Measurements from ENCODE around the gene TPRG1L.

The TPRG1L gene

DNA sequence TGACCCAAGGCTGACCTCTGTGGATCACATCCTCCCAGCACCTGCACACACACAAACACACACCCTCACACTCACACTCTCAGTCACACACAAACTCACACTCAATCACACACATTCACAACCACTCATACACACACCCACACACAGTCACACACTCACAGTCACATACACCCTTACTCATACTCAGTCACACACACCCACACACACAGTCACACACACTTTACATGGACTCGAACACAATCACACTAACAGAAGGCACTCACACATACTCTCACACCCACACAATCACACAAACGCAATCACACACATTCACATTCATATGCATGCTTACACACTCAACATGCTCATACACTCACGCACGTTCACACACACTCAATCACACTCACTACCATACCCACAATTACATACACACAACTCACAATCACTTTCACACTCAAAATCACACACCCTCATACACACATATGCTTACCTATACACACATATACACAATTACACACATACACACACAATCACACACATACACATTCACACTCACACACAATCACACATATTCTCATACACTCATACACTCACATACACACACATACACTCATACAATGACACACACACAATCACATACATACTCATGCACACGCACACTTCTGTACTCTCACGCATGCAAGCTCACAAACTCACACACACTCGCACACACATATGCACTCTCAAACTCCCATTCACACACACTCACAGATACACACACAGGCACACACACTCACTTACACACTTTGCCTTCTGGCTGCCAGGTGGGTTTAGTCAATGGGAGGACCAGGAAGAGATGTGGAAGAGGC is 19.6 kb upstream of the TPRG1L start:
- no peak for DNase-seq (ENCODE audit: low read depth in 1 of 2, low spot score in 1 of 2)
- Histone ChIP-seq H3K27me3 (ENCODE audit: insufficient read depth, poor library complexity, severe bottlenecking) (no peaks in the 10 kb centered on the region), H3K4me3 (replicated peaks; ENCODE audit: insufficient read depth, low read length) (no peak overlapping the region), H3K27ac (replicated peaks) (no peak overlapping the region)
- TF ChIP-seq SPI1 (IDR thresholded peaks at IDR 0.05; ENCODE audit: borderline replicate concordance, low read depth) (no peak), GABPA (IDR thresholded peaks at IDR 0.05; ENCODE audit: low read depth) (no peak), POLR2AphosphoS5 (IDR thresholded peaks at IDR 0.05; ENCODE audit: low read depth) (no peak)
- TF ChIP-seq, protein P1, sequence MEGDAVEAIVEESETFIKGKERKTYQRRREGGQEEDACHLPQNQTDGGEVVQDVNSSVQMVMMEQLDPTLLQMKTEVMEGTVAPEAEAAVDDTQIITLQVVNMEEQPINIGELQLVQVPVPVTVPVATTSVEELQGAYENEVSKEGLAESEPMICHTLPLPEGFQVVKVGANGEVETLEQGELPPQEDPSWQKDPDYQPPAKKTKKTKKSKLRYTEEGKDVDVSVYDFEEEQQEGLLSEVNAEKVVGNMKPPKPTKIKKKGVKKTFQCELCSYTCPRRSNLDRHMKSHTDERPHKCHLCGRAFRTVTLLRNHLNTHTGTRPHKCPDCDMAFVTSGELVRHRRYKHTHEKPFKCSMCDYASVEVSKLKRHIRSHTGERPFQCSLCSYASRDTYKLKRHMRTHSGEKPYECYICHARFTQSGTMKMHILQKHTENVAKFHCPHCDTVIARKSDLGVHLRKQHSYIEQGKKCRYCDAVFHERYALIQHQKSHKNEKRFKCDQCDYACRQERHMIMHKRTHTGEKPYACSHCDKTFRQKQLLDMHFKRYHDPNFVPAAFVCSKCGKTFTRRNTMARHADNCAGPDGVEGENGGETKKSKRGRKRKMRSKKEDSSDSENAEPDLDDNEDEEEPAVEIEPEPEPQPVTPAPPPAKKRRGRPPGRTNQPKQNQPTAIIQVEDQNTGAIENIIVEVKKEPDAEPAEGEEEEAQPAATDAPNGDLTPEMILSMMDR (IDR thresholded peaks at IDR 0.05; ENCODE audit: insufficient read depth, low read length): no peak
- TF ChIP-seq, protein P2, sequence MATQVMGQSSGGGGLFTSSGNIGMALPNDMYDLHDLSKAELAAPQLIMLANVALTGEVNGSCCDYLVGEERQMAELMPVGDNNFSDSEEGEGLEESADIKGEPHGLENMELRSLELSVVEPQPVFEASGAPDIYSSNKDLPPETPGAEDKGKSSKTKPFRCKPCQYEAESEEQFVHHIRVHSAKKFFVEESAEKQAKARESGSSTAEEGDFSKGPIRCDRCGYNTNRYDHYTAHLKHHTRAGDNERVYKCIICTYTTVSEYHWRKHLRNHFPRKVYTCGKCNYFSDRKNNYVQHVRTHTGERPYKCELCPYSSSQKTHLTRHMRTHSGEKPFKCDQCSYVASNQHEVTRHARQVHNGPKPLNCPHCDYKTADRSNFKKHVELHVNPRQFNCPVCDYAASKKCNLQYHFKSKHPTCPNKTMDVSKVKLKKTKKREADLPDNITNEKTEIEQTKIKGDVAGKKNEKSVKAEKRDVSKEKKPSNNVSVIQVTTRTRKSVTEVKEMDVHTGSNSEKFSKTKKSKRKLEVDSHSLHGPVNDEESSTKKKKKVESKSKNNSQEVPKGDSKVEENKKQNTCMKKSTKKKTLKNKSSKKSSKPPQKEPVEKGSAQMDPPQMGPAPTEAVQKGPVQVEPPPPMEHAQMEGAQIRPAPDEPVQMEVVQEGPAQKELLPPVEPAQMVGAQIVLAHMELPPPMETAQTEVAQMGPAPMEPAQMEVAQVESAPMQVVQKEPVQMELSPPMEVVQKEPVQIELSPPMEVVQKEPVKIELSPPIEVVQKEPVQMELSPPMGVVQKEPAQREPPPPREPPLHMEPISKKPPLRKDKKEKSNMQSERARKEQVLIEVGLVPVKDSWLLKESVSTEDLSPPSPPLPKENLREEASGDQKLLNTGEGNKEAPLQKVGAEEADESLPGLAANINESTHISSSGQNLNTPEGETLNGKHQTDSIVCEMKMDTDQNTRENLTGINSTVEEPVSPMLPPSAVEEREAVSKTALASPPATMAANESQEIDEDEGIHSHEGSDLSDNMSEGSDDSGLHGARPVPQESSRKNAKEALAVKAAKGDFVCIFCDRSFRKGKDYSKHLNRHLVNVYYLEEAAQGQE (IDR thresholded peaks at IDR 0.05; ENCODE audit: insufficient replicate concordance, low read depth): no peak

DNA sequence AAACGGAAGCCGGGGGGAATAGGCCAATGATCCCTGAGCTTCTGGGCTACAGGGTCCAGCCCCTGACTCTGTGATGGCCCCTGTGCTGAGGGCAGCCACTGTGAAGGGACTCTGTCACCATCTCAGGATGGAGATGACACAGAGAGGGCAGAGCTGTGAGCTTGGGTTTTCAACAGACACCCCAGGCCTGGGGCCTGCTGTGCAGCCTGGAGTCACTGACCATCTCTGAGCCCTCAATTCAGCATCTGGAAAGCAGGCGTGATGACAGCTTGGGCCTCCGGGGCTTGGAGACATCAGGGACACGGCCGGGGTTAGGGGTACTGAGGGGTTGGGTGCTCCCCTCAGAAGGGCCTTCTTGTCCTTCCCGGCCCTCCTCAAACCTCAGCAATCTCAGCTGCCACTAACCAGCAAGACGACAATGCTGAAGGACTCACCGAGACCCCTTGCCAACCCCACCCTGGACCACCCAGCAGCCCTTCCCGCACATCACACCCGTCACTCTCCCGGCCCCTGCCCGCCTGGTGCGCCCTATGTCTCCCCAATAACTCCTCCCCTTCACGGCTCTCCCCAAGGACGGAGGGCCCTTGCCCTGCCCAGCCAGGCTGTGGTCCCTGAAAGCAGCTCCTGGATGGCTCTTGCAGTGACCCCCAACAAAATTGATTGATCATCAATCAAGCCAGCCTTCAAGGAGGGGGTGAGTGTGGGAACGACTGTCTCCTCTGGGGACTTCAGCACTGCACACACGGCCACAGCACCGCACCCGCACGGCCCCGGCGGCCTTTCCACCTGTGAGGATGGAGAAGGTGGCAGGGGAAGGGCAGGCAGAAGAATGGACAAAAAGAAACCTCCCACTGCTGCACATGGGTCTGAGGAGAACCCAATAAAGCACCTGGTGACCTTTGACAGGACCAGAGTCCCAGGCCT is 17.8 kb upstream of the TPRG1L start:
- TF ChIP-seq, protein P2 (IDR thresholded peaks at IDR 0.05; ENCODE audit: insufficient replicate concordance, low read depth): no peak
- TF ChIP-seq POLR2AphosphoS5 (IDR thresholded peaks at IDR 0.05; ENCODE audit: low read depth): no peak
- TF ChIP-seq, protein P1 (IDR thresholded peaks at IDR 0.05; ENCODE audit: insufficient read depth, low read length): no peak
- TF ChIP-seq SPI1 (IDR thresholded peaks at IDR 0.05; ENCODE audit: borderline replicate concordance, low read depth): no peak
- TF ChIP-seq GABPA (IDR thresholded peaks at IDR 0.05; ENCODE audit: low read depth): no peak
- H3K27ac ChIP-seq (replicated peaks): no peak overlapping the region
- peaks cover 4% of the 10 kb centered on the region for H3K27me3 ChIP-seq (ENCODE audit: insufficient read depth, poor library complexity, severe bottlenecking)
- DNase-seq (ENCODE audit: low read depth in 1 of 2, low spot score in 1 of 2): no peak
- no peak overlapping the region for H3K4me3 ChIP-seq (replicated peaks; ENCODE audit: insufficient read depth, low read length)

DNA sequence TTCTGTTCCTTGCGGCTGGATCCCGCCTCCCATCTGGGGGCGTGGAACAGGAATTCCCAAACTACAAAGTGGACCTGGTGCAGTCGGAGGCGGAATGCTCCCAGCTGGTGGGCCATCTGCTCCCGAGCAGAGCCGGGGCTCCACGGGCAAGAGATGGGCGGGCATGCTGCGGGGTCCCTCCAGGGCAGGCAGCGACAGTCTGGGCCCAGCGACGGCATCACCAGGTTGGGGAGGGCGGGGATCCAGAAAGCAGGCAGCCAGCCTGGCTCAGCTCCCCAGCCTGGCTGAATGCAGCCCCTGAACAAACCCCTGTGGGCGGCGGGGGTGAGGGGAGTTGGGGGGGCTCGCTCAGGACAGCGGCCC is 17.1 kb upstream of the TPRG1L start:
- Histone ChIP-seq H3K27me3 (ENCODE audit: insufficient read depth, poor library complexity, severe bottlenecking) (peaks cover 8% of the 10 kb centered on the region), H3K27ac (replicated peaks) (no peak overlapping the region), H3K4me3 (replicated peaks; ENCODE audit: insufficient read depth, low read length) (no peak overlapping the region)
- no peak for DNase-seq (ENCODE audit: low read depth in 1 of 2, low spot score in 1 of 2)
- TF ChIP-seq SPI1 (IDR thresholded peaks at IDR 0.05; ENCODE audit: borderline replicate concordance, low read depth) (no peak), GABPA (IDR thresholded peaks at IDR 0.05; ENCODE audit: low read depth) (no peak), POLR2AphosphoS5 (IDR thresholded peaks at IDR 0.05; ENCODE audit: low read depth) (no peak)
- TF ChIP-seq, protein P1 (IDR thresholded peaks at IDR 0.05; ENCODE audit: insufficient read depth, low read length): no peak
- TF ChIP-seq, protein P2 (IDR thresholded peaks at IDR 0.05; ENCODE audit: insufficient replicate concordance, low read depth): no peak

All from HL-60 (cell line).